Measurements from ENCODE around the gene RBM28. TPM values are rescaled to one million over a fixed set of nuclear protein-coding genes. Genes with fewer than 3 reads are reported as not detected.
"Not testable (repeated sequence)": the region's sequence is repeated elsewhere in the genome, so short reads cannot be mapped to it uniquely, and the experiment has no call there.

RBM28 gene
- total RNA-seq, 4 donors from 2014 or later: 14.4 to 226 (median 44.0) TPM

DNA sequence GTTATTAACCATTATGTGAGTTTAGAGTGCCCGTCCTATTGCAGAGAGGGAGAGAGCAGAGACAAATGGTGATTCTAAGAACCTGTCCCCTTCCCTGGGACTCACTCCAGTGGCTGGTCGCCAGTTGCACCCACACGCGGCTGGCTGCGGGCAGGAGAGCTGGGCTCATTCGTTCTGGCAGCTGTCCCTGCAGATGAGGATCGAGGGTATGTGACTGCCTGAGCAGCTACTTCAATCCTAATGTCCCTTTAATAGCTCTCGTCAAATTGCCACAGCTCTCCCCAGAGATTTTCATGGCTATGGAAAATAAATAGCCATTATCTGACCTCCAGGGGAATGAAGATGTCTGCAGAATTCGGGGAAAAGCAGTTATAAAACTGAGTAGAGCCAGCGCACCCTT is 41.6 kb downstream of the RBM28 start:
- H3K4me3 ChIP-seq: no peak overlapping the region
- H3K36me3 ChIP-seq: no peaks in the 10 kb centered on the region

DNA sequence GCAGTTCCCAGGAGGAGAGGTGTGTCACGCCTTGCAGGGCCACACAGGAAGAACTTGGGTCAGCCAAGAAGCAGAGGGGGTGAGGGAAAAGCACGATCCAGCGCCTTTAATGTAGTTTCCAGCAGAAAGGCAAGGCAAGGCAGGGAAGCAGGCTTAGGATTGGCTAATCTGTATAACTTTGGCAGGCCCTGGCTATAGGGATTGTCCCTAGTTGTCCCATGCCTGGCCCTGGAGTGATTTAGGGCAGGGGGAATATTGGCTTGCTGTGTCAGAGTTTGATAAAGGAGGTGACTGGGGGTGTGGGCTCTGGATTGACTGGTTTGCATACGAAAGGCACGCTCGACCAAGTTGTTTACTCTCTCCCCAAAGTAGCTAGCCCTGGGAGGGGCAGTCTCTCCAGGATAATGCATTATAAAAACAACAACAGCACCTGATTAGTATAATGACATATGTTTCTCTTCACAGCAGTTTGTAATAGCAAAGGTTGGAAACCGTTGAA is 44.5 kb downstream of the RBM28 start:
- Histone ChIP-seq H3K9me3 (no peaks in the 10 kb centered on the region), H3K4me1 (no peaks in the 10 kb centered on the region), H3K36me3 (no peaks in the 10 kb centered on the region), H3K27ac (no peak overlapping the region), H3K4me3 (no peak overlapping the region), H3K27me3 (no peaks in the 10 kb centered on the region)
- TF ChIP-seq, protein P1, sequence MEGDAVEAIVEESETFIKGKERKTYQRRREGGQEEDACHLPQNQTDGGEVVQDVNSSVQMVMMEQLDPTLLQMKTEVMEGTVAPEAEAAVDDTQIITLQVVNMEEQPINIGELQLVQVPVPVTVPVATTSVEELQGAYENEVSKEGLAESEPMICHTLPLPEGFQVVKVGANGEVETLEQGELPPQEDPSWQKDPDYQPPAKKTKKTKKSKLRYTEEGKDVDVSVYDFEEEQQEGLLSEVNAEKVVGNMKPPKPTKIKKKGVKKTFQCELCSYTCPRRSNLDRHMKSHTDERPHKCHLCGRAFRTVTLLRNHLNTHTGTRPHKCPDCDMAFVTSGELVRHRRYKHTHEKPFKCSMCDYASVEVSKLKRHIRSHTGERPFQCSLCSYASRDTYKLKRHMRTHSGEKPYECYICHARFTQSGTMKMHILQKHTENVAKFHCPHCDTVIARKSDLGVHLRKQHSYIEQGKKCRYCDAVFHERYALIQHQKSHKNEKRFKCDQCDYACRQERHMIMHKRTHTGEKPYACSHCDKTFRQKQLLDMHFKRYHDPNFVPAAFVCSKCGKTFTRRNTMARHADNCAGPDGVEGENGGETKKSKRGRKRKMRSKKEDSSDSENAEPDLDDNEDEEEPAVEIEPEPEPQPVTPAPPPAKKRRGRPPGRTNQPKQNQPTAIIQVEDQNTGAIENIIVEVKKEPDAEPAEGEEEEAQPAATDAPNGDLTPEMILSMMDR (IDR thresholded peaks at IDR 0.05): no peak
- no peak for TF ChIP-seq POLR2A (IDR thresholded peaks at IDR 0.05)
- intact Hi-C loops (cut with DNase I; ENCODE audit: low total_unique reads): no loop called here
- no peak for DNase-seq

More for the DNA sequence above, 41.6 kb downstream of the RBM28 start:
- no peak overlapping the region for H3K27ac ChIP-seq
- H3K4me1 ChIP-seq: no peaks in the 10 kb centered on the region
- no peaks in the 10 kb centered on the region for H3K27me3 ChIP-seq
- intact Hi-C loops (cut with DNase I; ENCODE audit: low total_unique reads): no loop called here
- TF ChIP-seq POLR2A (IDR thresholded peaks at IDR 0.05): no peak
- TF ChIP-seq, protein P1 (IDR thresholded peaks at IDR 0.05): no peak
- H3K9me3 ChIP-seq: no peaks in the 10 kb centered on the region
- DNase-seq: no peak

DNA sequence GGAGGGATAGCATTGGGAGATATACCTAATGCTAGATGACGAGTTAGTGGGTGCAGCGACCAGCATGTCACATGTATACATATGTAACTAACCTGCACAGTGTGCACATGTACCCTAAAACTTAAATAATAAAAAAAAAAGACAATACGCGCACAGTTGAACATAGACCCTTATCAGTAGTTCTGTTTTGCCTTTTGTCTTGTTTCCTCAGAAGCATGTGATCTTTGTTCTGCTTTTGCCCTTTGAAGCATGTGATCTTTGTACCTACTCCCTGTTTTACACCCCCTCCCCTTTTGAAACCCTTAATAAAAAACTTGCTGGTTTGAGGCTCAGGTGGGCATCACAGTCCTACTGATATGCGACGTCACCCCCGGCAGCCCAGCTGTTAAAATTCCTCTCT is 45.7 kb downstream of the RBM28 start:
- H3K36me3 ChIP-seq; H3K4me3 ChIP-seq; H3K27ac ChIP-seq; H3K27me3 ChIP-seq; H3K4me1 ChIP-seq; intact Hi-C loops (cut with DNase I; ENCODE audit: low total_unique reads); H3K9me3 ChIP-seq; DNase-seq: not testable (repeated sequence)

DNA sequence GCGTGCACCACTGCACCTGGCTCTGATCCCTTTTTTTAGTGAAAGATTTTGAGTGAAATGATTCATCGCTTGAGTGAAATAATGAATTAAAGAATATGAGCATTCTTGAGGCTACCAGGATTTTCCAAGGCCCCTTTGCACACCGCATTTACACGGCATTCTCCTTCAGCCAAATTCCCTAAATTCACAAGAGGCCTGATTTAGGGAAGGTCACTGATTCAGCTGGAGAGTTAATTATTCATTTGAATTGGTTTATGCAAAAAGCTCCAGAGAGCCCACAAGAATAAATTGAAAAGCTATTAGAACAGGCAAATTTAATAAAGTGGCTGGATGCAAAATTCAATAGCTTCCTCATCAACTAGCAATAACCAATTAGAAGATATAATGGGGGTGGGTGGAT is 56.2 kb downstream of the RBM28 start:
- no peaks in the 10 kb centered on the region for H3K4me1 ChIP-seq
- H3K36me3 ChIP-seq: no peaks in the 10 kb centered on the region
- no peak overlapping the region for H3K27ac ChIP-seq
- no peak for DNase-seq
- intact Hi-C loops (cut with DNase I; ENCODE audit: low total_unique reads): no loop called here
- no peaks in the 10 kb centered on the region for H3K27me3 ChIP-seq
- TF ChIP-seq, protein P1 (IDR thresholded peaks at IDR 0.05): no peak
- no peak for TF ChIP-seq POLR2A (IDR thresholded peaks at IDR 0.05)
- no peaks in the 10 kb centered on the region for H3K9me3 ChIP-seq
- no peak overlapping the region for H3K4me3 ChIP-seq

DNA sequence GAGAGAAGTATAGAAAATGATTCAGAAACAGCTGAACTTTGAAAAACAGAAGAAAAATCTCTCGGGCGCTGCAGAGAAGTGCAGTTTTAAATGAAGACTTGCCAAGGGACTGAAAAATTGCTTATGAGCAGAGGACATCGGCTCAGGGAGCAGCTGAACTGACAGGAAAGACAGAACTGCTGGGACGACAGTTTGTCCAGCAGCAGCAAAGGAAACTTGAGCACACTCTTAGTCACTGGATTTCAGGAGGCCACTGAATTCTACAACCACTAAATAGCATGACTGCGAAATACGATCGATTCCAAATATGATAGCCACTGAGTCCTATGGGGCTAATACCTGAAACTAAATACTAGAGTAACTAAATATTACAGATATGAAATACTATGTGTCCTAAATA is 59.6 kb downstream of the RBM28 start:
- intact Hi-C loops (cut with DNase I; ENCODE audit: low total_unique reads): no loop called here
- no peak overlapping the region for H3K27ac ChIP-seq
- H3K27me3 ChIP-seq: no peaks in the 10 kb centered on the region
- no peaks in the 10 kb centered on the region for H3K36me3 ChIP-seq
- H3K4me3 ChIP-seq: no peak overlapping the region
- H3K9me3 ChIP-seq: peaks cover 0 to 7% of the 10 kb centered on the region in 2 donors
- DNase-seq: no peak
- H3K4me1 ChIP-seq: no peaks in the 10 kb centered on the region
- TF ChIP-seq, protein P1 (IDR thresholded peaks at IDR 0.05): no peak
- TF ChIP-seq POLR2A (IDR thresholded peaks at IDR 0.05): no peak
